GM12892 (cell line): ENCODE data around the gene PRKRA.

ENCODE experiments used
- POLR2A ChIP-seq: IDR thresholded peaks from 2 replicates; pipeline ENCODE4 v1.6.1; 2011; ENCODE audit warnings: low read depth, low read length, control low read depth
- POLR2AphosphoS5 ChIP-seq: IDR thresholded peaks from 2 replicates; pipeline ENCODE4 v1.6.1; 2011; ENCODE audit warnings: low read depth, low read length, control low read depth
- TAF1 ChIP-seq: IDR thresholded peaks from 2 replicates; pipeline ENCODE4 v1.6.1; 2011; ENCODE audit warnings: low read depth, mild to moderate bottlenecking, control low read depth, low read length, borderline replicate concordance

GRCh38 chr2:178474560-178474959 lies 23.6 kb upstream of the PRKRA start:
- TF ChIP-seq POLR2A (no peak), POLR2AphosphoS5 (no peak), TAF1 (no peak)
